Loucy (cell line): ENCODE data around the gene LHPP.

Experiments
- CTCF ChIP-seq: fragments of 200-600 bp; sonication (generic); conservative IDR thresholded peaks from 2 replicates; pipeline ENCODE4 v1.5.1; 2014; ENCODE audit warnings: mild to moderate bottlenecking, antibody characterized with exemption, low read length
- EZH2phosphoT487 ChIP-seq: fragments of 200-600 bp; IDR thresholded peaks from 2 replicates; pipeline ENCODE4 v1.6.1; 2018; ENCODE audit warnings: antibody characterized with exemption, mild to moderate bottlenecking, moderate library complexity, borderline replicate concordance

DNA sequence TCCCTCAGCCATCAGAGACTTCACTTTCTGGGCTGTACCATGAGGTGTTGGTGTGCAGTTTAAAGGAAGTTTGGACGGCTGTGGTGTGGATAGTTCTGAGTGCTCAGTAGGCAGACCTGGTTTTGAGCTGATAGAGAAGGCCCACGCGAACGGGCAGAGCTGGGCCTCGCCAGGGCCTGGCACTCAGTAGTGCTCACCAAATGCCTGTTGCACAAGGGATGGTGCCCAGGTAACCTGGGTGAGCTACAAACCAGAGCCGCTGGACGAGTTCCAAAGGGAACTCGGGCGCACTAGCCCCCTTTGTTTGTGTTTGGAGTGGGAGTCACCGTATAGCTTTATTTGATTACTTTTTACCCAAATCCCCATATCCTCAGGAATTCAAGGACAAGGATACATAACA is 95.5 kb downstream of the LHPP start:
- TF ChIP-seq CTCF (no peak), EZH2phosphoT487 (no peak)
